ENCODE results near the gene PDHA1.

Gene PDHA1

DNA sequence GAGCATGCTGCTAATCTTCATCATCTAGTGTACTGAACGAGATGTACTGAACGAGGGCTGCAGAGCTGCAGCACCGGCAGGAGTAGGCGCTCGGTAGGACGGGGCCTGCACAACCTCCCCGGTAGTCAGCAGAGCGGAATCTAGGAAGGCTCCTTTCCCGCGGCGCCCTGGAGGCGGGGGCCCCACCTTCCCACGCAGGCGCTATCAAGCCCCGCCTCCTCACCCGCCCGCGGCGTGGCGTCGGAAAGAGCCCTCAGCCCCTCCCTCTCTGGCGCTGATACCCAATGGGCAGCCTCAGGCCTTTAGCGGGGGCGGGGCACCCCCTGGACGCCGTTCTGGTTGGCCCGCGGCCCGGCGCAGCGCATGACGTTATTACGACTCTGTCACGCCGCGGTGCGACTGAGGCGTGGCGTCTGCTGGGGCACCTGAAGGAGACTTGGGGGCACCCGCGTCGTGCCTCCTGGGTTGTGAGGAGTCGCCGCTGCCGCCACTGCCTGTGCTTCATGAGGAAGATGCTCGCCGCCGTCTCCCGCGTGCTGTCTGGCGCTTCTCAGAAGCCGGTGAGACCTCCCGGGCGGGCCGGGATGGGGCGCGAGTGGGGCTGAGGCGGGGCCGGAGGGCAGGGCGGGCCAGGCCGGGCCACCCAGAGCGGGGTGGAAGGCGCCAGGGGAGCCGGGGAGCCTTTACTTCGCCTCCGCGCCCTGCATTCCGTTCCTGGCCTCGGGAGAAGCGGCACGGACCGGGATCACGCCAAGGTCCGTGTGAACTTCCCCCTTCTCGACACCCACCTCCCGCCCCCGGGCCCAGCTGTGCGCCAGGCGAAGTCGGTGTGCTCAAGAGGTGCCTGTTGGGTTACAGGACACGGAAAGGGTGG, at the start of gene PDHA1:
PDHA1 (plus strand) TSS at position 393 of the 874 bp plus-strand sequence; CDS start at position 504, 111 bp downstream.
- peak; percentile 89 for DNase-seq

DNA sequence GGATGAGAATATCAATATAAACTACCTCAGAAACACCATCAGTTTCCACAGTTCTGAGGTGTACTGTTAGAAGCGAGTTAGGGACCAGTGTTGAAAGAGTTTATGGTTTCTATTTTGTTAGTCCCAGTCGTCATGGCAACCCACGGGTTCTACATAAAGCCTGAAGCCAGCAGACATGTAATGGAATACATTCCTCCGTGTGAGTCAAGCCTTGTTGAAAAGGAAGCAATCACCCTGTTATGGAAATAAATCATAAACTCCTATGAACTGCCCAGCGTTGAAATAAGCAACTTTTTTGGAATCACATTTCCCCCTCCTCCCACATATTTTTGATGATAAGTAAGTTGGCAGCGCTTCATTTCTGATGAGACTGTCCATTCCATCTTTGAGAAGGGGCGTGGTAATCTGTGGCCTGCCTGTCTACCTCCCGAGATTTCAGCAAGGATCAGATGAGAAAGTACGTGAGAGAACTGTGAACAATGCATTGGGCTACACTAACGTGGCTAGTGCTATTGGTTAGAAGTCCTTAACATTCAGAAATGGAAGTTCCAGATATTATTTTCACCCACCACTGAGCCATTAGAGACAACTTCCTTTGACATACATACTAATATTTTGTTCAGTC, 40.4 kb upstream of the PDHA1 start:
- no peak for DNase-seq

DNA sequence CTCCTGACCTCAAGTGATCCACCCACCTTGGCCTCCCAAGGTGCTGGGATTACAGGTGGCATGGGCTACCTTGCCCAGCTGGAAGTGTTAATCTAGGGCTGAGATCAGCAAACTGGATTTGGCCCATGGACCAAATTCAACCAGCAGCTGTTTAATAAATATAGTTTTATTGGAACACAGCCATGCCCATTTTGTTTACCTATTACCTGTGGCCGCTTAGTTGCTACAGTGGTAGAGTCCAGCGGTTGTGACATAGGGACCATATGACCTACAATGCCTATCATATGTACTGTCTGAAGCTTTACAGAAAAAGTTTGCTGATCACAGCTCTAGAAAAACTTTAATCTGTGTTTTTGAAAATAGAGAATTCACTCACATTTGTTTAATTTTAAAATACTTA, 17.2 kb upstream of the PDHA1 start:
- DNase-seq = no peak

DNA sequence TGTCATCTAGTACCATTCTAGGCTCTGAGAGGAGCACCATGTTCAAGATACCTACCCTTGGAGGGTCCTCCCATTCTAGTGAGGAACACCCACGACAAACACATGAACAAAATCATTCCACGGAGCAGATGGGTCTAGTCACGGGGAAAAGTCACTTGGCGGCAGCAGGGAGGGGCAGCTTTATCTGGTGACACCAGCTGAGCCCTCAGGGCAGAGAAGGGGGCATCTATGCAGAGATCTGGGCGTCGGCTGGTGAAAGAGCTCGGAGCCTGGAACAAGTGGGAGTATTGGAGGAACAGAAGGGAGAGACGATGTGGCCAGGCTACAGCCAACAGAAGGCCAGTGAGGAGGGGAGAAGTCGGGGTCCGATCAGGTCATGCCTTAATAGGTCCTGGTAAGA, 11.9 kb upstream of the PDHA1 start:
- DNase-seq = no peak

DNA sequence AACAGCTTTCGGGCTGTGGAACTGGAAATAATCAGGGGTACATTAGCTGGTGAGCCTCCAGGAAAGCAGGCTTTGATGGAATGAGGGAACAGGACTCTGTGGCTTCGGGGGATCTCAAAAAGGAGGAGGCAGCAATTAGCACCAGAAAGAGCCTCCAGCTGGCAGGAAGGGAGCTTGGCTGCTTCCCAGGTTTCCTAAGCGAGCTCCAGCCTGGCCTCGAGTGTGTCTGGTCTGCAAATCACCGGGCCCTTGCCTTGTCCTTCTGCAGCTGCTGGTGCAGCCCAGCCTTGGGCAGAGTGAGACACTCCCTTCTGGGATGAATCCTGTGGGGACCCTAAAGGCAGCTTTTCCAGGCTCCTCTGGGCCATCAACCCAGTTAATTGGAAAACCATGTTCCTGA, 10.7 kb upstream of the PDHA1 start:
- no peak for DNase-seq

DNA sequence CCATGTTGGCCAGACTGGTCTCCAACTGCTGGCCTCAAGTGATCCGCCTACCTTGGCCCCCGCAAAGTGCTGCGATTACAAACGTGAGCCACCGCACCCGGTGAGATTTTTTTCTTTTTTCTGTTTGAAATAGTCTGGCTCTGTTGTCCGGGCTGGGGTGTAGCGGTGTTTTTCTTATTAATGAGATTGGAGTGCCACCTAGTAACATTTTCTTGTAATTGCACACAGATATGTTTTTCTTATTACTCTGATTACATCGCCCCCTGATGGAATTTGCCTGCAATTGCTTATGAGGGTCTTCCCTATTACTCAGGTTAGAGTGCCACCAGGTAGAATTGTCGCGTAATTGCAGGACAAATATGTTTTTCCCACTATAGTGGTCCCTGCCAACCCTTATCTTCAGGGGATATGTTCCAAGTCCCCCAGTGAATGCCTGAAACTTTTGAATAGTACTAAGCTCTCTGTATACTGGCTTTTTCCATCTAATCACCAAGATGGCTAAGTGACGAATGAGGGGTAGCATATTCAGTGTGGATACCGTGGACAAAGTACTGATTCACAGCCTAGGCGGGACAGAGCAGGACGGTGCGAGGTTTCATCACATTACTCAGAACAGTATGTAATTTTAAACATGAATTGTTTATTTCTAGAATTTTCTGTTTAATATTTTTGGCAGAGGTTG, 8.6 kb upstream of the PDHA1 start:
- no peak for DNase-seq

GRCh38 chrX:19342331-19342906, 1.3 kb upstream of the PDHA1 start:
- DNase-seq = no peak

- no peak for DNase-seq
These were observed 617 bp upstream of the PDHA1 start for GRCh38 chrX:19343085-19343534.

- DNase-seq = no peak
These were observed 934 bp downstream of the PDHA1 start for GRCh38 chrX:19344661-19345060.

DNA sequence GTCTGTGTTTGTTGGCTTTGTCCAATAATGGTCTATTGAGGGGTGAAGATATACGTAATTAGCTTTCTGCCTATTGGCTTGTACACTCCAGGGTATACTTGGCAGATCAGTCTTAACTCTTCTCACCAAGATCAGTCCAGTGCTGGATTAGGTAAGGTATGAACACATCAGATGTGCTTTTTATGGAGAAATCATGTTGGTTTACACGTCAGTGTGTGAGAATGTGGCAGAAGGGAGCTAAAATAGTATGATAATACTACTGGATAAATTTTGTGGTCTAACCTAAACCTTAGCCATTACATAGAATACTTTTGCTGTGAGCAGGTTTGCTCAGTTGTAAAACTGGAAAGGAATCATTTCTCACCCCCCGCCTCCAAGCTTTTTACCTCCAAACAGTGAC, 4.2 kb downstream of the PDHA1 start:
- no peak for DNase-seq

- DNase-seq = no peak
These were observed 5.5 kb downstream of the PDHA1 start for GRCh38 chrX:19349264-19349663.

GRCh38 chrX:19350941-19351384, 7.2 kb downstream of the PDHA1 start:
- no peak for DNase-seq

- no peak for DNase-seq
These were observed 10.9 kb downstream of the PDHA1 start for GRCh38 chrX:19354625-19355024.

DNA sequence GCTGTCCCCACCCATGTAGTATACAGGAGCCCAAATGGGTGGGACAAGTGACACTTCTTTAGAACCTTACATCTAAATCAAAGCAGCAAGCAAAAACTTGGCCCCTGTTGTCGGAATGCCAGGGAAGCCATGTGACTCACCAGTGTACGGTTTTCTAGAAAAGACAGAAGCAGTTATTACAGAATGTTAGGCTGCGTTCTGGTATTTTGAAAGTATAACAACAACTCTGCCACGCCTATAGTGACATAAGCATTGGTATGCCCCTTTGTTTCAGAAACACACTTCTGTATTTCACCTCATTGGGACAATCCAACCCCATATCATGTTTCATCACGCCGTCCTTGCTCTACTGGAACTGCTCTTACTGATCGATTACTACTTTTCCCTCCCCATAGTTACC, 14.8 kb downstream of the PDHA1 start:
- DNase-seq = no peak

- DNase-seq = no peak
These were observed 17.2 kb downstream of the PDHA1 start for GRCh38 chrX:19360903-19361302.

DNA sequence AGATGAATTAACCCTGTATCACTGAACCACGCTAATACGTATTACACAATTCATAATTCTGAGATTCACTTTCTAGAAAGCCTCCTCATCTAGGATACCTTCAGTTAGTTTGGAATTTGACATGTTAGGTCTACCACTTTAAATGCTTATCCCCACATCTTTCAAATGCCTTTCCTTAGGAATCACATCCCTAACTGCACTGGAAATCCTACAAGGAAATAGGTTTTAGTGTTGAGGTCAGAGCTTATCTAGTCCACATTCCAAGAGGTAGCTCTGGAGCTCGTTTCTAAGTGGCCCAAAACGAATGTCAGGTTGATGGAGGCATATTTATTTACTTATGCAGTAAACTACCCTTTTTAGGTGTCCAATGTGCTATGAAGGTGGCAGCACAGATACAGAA, 18.0 kb downstream of the PDHA1 start:
- DNase-seq = no peak

DNA sequence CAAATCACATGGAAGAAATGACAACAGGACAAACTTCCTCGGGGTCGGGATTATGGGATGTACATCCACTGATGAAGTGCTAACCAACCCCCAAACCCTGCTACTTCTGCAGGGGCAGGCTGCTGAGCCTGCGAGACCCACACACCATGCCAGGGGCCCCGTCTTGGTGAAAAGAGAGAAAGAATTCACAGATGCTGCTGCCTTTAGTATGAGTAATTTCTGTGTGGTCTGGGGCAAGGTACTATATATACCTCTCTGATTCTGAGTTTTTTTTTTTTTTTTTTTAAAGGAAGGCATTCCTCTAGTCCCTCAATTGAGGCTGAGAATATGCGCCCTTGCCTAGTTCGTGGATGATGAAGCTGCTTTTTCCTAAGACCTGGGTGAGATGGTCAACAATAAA, 24.8 kb downstream of the PDHA1 start:
- DNase-seq = no peak

DNA sequence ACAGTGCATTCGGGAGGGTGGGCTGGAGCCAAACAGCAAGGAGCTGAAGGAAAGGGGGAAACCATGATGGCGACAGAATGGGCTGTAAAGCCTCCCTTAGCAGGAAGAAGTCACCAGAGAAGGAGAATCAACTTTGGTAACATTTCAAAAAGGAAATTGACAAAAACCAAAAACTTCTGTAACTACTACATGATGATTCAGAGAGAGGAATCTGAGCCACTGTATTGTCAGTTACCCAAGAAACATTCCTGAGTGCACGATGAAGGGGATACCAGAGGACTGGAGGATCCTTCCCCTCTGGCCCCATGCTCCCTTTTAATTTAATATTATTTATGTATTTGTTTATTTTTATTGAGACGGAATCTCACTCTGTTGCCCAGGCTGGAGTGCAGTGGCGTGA, 26.3 kb downstream of the PDHA1 start:
- DNase-seq = no peak

GRCh38 chrX:19372170-19372546, 28.4 kb downstream of the PDHA1 start:
- DNase-seq = peak; percentile 70

DNA sequence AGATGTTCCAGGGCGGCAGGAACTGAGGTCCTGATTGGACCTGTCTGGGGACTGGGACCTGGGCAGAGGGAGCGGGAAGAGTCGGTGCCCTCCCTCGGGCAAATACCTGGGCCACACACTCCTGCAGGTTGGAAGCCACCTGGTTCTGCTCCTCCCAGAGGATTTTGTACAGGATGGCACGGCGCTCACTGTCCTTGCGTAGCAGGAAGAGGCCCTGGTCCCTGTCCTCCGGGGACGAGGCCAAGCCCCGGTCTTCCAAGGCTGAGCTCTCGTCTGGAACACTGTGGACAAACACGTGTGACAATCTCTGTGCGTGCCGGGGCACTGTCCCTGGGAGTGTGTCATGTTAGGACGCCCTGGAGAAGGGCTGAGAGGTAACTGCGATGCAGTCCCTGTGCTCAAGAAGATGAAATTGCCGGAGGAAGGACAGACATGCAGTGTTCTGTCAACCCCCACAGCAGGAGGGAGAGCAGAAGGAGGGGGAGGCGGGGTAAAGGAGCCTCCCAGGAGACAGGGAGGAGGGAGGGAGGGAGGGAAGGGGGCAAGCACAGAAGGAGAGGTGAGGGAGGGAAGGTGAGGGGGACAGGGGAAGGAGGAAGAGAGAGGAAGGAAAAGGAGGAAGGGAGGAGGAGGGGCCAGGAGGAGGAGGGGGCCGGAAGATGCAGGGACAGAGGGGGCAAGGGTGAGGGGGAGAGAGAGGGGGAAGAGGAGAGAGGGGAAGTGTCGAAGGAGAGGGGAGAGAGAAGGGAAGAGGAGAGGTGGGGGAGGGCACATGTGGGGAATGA, 29.0 kb downstream of the PDHA1 start:
- no peak for DNase-seq

GRCh38 chrX:19373351-19373891, 29.7 kb downstream of the PDHA1 start:
- no peak for DNase-seq

GRCh38 chrX:19375546-19375945, 31.8 kb downstream of the PDHA1 start:
- no peak for DNase-seq

Data from activated T-cell treated with anti-CD3 and anti-CD28 coated beads, Interleukin-2, amount 50 U/mL, for 1 hour (primary cell).